ENCODE data around the gene NPM3. TPM values are rescaled to one million over a fixed set of nuclear protein-coding genes. Genes with fewer than 3 reads are reported as not detected.

The NPM3 gene
- total RNA-seq, 4 donors from 2014 or later: 15.6 to 31.5 (median 16.5) TPM

DNA sequence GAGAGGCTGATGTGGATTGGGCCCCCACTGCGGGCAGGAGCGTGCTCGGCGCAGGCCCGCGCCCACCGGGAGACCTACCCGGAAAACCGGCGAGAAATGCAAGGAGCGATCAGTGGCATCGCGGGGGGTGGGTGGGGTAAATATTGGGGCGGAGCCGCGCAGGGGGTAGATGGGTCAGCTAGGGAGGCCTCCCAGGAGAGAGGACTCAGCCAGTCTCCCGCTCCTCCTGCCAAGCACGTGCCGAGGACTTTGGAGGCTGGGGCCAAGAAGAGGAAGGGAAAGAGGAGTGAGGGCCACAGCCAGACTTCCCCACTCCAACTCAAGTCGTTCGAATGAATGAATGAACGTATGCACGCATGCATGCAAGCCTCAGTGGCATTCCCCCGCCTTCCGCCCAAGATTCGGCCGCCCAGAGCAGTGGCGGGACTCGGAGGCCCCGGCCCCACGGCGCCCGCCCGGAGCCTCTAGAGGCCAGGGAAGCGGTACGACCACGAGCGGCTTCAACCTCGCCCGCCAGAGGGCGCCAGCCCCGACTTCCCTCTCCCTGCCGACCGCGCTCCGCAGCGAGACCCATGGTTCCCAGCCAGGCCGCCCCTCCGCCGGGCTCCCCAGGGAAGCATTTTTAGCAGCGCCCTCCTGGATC, 3.6 kb downstream of the NPM3 start:
- TF ChIP-seq, protein P1, sequence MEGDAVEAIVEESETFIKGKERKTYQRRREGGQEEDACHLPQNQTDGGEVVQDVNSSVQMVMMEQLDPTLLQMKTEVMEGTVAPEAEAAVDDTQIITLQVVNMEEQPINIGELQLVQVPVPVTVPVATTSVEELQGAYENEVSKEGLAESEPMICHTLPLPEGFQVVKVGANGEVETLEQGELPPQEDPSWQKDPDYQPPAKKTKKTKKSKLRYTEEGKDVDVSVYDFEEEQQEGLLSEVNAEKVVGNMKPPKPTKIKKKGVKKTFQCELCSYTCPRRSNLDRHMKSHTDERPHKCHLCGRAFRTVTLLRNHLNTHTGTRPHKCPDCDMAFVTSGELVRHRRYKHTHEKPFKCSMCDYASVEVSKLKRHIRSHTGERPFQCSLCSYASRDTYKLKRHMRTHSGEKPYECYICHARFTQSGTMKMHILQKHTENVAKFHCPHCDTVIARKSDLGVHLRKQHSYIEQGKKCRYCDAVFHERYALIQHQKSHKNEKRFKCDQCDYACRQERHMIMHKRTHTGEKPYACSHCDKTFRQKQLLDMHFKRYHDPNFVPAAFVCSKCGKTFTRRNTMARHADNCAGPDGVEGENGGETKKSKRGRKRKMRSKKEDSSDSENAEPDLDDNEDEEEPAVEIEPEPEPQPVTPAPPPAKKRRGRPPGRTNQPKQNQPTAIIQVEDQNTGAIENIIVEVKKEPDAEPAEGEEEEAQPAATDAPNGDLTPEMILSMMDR (IDR thresholded peaks at IDR 0.05): peak in 2 of 3 experiments; percentile 68 to 83
- TF ChIP-seq EP300 (IDR thresholded peaks at IDR 0.05) (no peak), POLR2AphosphoS5 (IDR thresholded peaks at IDR 0.05) (peak in 1 of 2 donors; percentile 26), POLR2A (IDR thresholded peaks at IDR 0.05; ENCODE audit: low read depth) (no peak)
- Histone ChIP-seq H3K4me3 (peak overlapping the region; percentile 45 to 59 (median 51)), H3K27ac (replicated peaks in 1 of 4) (no peak overlapping the region), H3K9me3 (no peaks in the 10 kb centered on the region), H3K36me3 (peaks cover 0 to 8% (median 7%) of the 10 kb centered on the region in 4 donors), H3K4me1 (peaks cover 54 to 82% (median 77%) of the 10 kb centered on the region in 4 donors), H3K27me3 (peaks cover 8 to 52% (median 31%) of the 10 kb centered on the region in 4 donors)
- 6% methylated on average over 19 of the region's 51 CpGs for WGBS
- DNase-seq (ENCODE audit: extremely low spot score): no peak
- intact Hi-C loops (cut with DNase I): loop anchor here (5.0 to 10.0 kb wide), 4 partner anchors 38 to 565 kb away; partner anchors contain the start of gene OGA

DNA sequence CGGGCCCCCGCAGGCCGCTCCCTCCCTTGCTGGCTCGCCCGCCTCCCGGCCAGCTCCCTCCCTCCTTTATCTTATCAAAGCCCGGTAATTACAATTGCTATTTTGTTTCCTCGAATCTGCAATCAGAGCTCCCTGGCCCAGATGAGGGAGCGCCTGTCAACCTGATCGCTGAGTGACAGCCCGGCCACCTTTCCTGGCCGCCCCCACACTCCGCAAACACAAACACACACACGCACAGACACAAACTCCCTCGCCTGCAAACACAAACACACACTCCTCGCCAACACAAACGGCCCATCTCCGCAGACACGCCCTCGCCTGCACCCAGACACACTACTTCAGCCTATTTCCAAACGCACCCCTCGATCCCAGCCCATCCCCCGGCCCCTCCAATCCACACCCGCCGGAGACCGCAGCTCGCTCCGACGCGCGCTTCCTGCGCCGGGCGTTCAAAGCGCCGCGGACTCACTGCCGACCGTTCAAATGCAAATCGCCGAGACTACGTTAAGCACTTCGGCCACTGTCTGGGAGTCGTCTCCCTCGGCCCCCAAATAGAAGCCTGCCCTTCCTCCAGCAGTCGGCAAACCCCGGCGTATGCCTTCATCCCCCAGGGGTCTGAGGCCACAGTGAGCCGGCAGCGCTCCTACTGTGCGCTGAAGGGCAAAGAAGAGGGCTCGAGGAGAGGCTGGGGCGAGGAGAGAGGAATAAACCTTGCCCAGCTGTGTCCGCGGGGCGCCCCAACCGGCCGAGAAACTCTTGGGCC, 4.3 kb downstream of the NPM3 start:
- Histone ChIP-seq H3K36me3 (peaks cover 0 to 1% (median under 1%) of the 10 kb centered on the region in 4 donors), H3K4me3 (peak overlapping the region; percentile 45 to 59 (median 51)), H3K27ac (replicated peaks in 1 of 4) (no peak overlapping the region), H3K27me3 (peaks cover 8 to 59% (median 38%) of the 10 kb centered on the region in 4 donors), H3K4me1 (peaks cover 54 to 82% (median 79%) of the 10 kb centered on the region in 4 donors), H3K9me3 (no peaks in the 10 kb centered on the region)
- intact Hi-C loops (cut with DNase I): loop anchor here (10.0 kb wide), 1 partner anchor 564 kb away; no protein-coding TSS in a partner anchor
- TF ChIP-seq POLR2AphosphoS5 (IDR thresholded peaks at IDR 0.05) (no peak), POLR2A (IDR thresholded peaks at IDR 0.05; ENCODE audit: low read depth) (no peak), EP300 (IDR thresholded peaks at IDR 0.05) (no peak)
- TF ChIP-seq, protein P1 (IDR thresholded peaks at IDR 0.05): no peak
- WGBS: 15% methylated on average over 52 of the region's 58 CpGs
- DNase-seq (ENCODE audit: extremely low spot score): no peak

DNA sequence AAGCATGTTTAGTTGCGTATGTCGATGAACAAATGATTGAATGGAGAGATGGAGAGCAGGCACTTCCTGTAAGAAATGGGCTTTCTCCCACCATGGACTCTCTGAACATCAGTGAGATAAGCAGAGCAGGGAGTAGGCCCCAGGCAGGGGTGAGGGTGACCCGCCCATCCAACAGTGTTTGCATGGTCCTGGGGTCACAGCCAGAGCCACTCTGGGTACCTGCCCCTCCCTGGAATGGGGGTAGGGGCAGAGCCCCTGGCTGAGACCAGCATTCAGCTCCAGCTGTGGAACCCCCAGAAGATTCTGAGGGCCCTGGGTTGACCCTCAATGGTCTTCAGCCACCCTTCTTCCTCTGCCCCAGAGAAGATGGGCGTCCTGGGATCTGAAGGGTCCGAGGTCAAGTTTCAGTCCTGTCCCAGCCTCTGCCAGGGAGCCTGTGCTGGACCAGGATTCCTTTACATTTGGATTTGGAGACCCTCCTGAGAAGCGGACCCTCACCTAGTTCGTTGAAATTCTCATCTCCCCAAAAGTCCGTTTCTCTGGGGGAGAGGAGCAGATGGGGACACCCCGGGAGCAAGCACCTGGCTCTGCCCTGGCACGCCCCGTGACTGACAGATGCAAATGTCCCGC, 5.0 kb downstream of the NPM3 start:
- 68% methylated on average over 12 of the region's 12 CpGs for WGBS
- Histone ChIP-seq H3K36me3 (no peaks in the 10 kb centered on the region), H3K27me3 (peaks cover 12 to 66% (median 44%) of the 10 kb centered on the region in 4 donors), H3K27ac (replicated peaks in 1 of 4) (no peak overlapping the region), H3K4me3 (peak overlapping the region in 1 of 4 donors; percentile 51), H3K4me1 (peaks cover 48 to 81% (median 80%) of the 10 kb centered on the region in 4 donors), H3K9me3 (no peaks in the 10 kb centered on the region)
- DNase-seq (ENCODE audit: extremely low spot score): no peak
- TF ChIP-seq POLR2A (IDR thresholded peaks at IDR 0.05; ENCODE audit: low read depth) (no peak), POLR2AphosphoS5 (IDR thresholded peaks at IDR 0.05) (no peak), EP300 (IDR thresholded peaks at IDR 0.05) (no peak)
- TF ChIP-seq, protein P1 (IDR thresholded peaks at IDR 0.05): no peak
- intact Hi-C loops (cut with DNase I): loop anchor here (10.0 kb wide), 1 partner anchor 563 kb away; no protein-coding TSS in a partner anchor

DNA sequence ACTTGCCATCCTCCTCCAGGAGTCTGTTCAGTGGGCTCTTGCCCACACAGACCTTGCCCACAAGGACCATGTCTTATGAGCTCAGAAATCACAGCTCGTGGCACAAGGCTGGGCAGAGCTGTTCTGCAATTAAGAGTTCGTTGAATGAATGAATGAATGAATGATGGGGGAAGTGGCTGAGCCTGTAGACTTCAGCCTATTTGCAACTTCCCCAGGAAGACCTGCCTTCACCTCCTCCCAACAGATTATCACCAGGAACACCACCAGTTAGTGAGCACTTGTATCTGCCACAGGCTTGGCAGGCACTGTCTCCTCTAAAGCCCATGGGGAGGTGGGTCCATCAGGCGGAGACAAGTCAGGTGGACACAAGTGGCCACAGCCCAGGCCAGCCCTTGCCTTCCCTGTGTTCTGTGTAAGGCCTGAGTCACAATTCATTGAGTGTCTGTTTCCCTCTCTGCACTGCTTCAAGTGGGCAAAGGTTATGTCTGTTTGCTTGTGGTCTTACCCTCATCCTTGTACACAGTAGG, 5.6 kb downstream of the NPM3 start:
- Histone ChIP-seq H3K4me1 (peaks cover 47 to 80% (median 78%) of the 10 kb centered on the region in 4 donors), H3K27ac (replicated peaks in 1 of 4) (no peak overlapping the region), H3K27me3 (peaks cover 13 to 72% (median 50%) of the 10 kb centered on the region in 4 donors), H3K9me3 (no peaks in the 10 kb centered on the region), H3K36me3 (no peaks in the 10 kb centered on the region), H3K4me3 (no peak overlapping the region)
- 90% methylated on average over 3 of the region's 3 CpGs for WGBS
- TF ChIP-seq EP300 (IDR thresholded peaks at IDR 0.05) (no peak), POLR2A (IDR thresholded peaks at IDR 0.05; ENCODE audit: low read depth) (no peak), POLR2AphosphoS5 (IDR thresholded peaks at IDR 0.05) (no peak)
- TF ChIP-seq, protein P1 (IDR thresholded peaks at IDR 0.05): no peak
- no peak for DNase-seq (ENCODE audit: extremely low spot score)
- intact Hi-C loops (cut with DNase I): loop anchor here (10.0 kb wide), 1 partner anchor 563 kb away; no protein-coding TSS in a partner anchor
